SK-N-MC (cell line): ENCODE results near the gene C1orf50.

Experiments
- EZH2 ChIP-seq: fragments of 200-600 bp; sonication (generic); IDR thresholded peaks from one replicate; pipeline ENCODE4 v1.6.1; 2017; ENCODE audit warnings: antibody characterized with exemption
- FOXP2 ChIP-seq: optimal IDR thresholded peaks from 2 replicates; pipeline ENCODE3; 2011; ENCODE audit warnings: mild to moderate bottlenecking, moderate library complexity; ENCODE audit not compliant: insufficient read depth; ENCODE audit errors: extremely low read length, control extremely low read depth
- POLR2AphosphoS5 ChIP-seq: IDR thresholded peaks from 2 replicates; pipeline ENCODE4 v1.6.1; 2012; ENCODE audit warnings: mild to moderate bottlenecking, low read depth, low read length, borderline replicate concordance

DNA sequence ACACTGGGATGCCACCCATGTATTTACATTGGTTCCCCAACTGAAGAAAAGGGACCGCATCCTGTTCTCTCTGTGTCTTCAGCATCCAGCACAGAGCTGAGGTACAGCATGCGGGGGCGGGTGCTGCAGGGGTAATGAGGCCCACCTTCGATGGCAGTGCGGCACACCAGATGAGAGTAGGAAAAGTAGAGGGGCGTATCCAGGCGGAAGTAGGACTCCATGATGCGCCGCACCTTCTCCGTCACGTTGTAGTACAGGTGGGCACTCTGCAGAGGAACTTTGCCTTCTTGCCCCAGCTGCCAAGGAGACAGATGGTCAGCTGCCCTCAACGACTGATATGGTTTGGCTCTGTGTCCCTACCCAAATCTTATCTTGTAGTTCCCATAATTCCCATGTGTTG is 17.0 kb upstream of the C1orf50 start:
- TF ChIP-seq POLR2AphosphoS5 (no peak), EZH2 (no peak), FOXP2 (no peak)
